ENCODE data around the gene CACNA2D3.
"Not testable (repeated sequence)": the region's sequence is repeated elsewhere in the genome, so short reads cannot be mapped to it uniquely, and the experiment has no call there.

Gene CACNA2D3

GRCh38 chr3:54593653-54594052 lies 471.3 kb downstream of the CACNA2D3 start:
- no peak for DNase-seq

GRCh38 chr3:54596087-54596486 lies 473.7 kb downstream of the CACNA2D3 start:
- no peak for DNase-seq

GRCh38 chr3:54599716-54600115 lies 477.4 kb downstream of the CACNA2D3 start:
- DNase-seq, result no peak

- DNase-seq, result no peak
Measured at GRCh38 chr3:54600441-54601204, 478.3 kb downstream of the CACNA2D3 start.

GRCh38 chr3:54604495-54604894 lies 482.1 kb downstream of the CACNA2D3 start:
- DNase-seq, result no peak

GRCh38 chr3:54608041-54608440 lies 485.7 kb downstream of the CACNA2D3 start:
- DNase-seq, result no peak

- DNase-seq, result no peak
Measured at GRCh38 chr3:54619053-54619452, 496.7 kb downstream of the CACNA2D3 start.

GRCh38 chr3:54619531-54619930 lies 497.2 kb downstream of the CACNA2D3 start:
- no peak for DNase-seq

- DNase-seq, result no peak
Measured at GRCh38 chr3:54621184-54621583, 498.8 kb downstream of the CACNA2D3 start.

GRCh38 chr3:54622678-54623077 lies 500.3 kb downstream of the CACNA2D3 start:
- no peak for DNase-seq

- DNase-seq, result no peak
Measured at GRCh38 chr3:54625805-54626787, 503.7 kb downstream of the CACNA2D3 start.

GRCh38 chr3:54628888-54629441 lies 506.6 kb downstream of the CACNA2D3 start:
- no peak for DNase-seq

GRCh38 chr3:54630101-54630623 lies 507.8 kb downstream of the CACNA2D3 start:
- no peak for DNase-seq

GRCh38 chr3:54631001-54631400 lies 508.6 kb downstream of the CACNA2D3 start:
- DNase-seq, result not testable (repeated sequence)

GRCh38 chr3:54631516-54632325 lies 509.4 kb downstream of the CACNA2D3 start:
- no peak for DNase-seq

GRCh38 chr3:54632326-54632665 lies 509.9 kb downstream of the CACNA2D3 start:
- no peak for DNase-seq

- no peak for DNase-seq
Measured at GRCh38 chr3:54632834-54633233, 510.5 kb downstream of the CACNA2D3 start.

- no peak for DNase-seq
Measured at GRCh38 chr3:54633444-54634121, 511.2 kb downstream of the CACNA2D3 start.

- no peak for DNase-seq
Measured at GRCh38 chr3:54634122-54634469, 511.7 kb downstream of the CACNA2D3 start.

- DNase-seq, result not testable (repeated sequence)
Measured at GRCh38 chr3:54639790-54640372, 517.5 kb downstream of the CACNA2D3 start.

- DNase-seq, result no peak
Measured at GRCh38 chr3:54641226-54642014, 519.1 kb downstream of the CACNA2D3 start.
